Measurements from ENCODE around the gene LRRTM4.

DNA sequence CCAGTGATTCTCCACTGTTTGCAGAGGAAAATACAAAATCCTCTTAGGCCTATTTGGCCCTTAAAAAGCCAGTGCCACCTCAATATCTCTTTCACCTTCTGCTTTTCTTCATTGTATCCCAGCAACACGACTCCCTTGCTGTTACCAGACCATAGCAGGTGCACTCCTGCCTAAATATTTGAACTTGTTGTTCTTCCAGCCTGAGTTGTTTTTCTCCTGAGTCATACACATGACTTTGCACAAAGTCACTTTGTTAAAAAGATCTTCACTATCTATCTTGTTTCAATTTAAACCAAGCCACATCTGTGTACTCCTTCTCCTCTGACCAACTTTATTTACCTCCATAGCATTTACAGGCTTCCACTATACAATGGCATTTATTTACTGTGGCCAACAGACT, 103.6 kb downstream of the LRRTM4 start:
- no peak for TF ChIP-seq EZH2 (IDR thresholded peaks at IDR 0.05; ENCODE audit: insufficient read depth, poor library complexity, severe bottlenecking)
- TF ChIP-seq EZH2phosphoT487 (IDR thresholded peaks at IDR 0.05; ENCODE audit: insufficient read depth, low read depth), result no peak

Measured in GM23248 (cell line).